ENCODE measurements around the gene HERC4.
A peak's percentile ranks its signal among the peaks of the same experiment; 100 is the strongest.

Gene HERC4

GRCh38 chr10:68074775-68075549 lies at the start of gene HERC4:
HERC4 (minus strand) TSS chr10:68075283; CDS start chr10:68073108, 2,175 bp downstream.
- Histone ChIP-seq H3K36me3 (ENCODE audit: insufficient read depth, low read length) (peaks cover 10% of the 10 kb centered on the region), H3K4me3 (ENCODE audit: low read length) (peak within 1 kb of the TSS; percentile 72), H3K9me3 (ENCODE audit: low read length) (no peaks in the 10 kb centered on the region), H3K4me1 (ENCODE audit: insufficient read depth, low read length) (peaks cover 28% of the 10 kb centered on the region), H2AFZ (ENCODE audit: low read depth, low read length) (peak within 1 kb of the TSS; percentile 86), H3K27me3 (ENCODE audit: insufficient read depth, low read length) (no peaks in the 10 kb centered on the region)

DNA sequence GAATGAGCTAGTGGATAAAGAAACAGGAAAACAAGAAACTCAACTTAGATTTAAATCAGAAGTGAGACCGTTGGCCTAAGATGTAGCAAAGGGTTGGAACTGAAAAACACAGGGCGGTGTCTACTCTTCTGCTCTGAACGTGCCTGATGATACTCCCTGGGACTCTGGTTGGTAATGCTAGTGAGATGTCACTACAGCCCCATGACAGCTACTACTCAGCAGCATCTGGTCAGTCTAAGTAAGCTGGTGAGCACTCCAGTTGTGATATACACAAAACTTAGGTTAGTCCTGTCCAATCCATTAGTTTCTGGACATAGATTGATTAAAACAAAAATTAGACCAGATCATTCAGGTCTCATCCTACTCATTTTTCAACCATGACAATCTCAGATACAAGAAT lies 49.6 kb upstream of the HERC4 start:
- H3K9me3 ChIP-seq (ENCODE audit: low read length) = no peaks in the 10 kb centered on the region
- no peaks in the 10 kb centered on the region for H3K36me3 ChIP-seq (ENCODE audit: insufficient read depth, low read length)
- H3K27me3 ChIP-seq (ENCODE audit: insufficient read depth, low read length) = no peaks in the 10 kb centered on the region
- H2AFZ ChIP-seq (ENCODE audit: low read depth, low read length) = no peak overlapping the region
- H3K4me1 ChIP-seq (ENCODE audit: insufficient read depth, low read length) = no peaks in the 10 kb centered on the region
- no peak overlapping the region for H3K4me3 ChIP-seq (ENCODE audit: low read length)

GRCh38 chr10:68121852-68122251 lies 46.8 kb upstream of the HERC4 start:
- Histone ChIP-seq H3K4me1 (ENCODE audit: insufficient read depth, low read length) (no peaks in the 10 kb centered on the region), H3K9me3 (ENCODE audit: low read length) (no peaks in the 10 kb centered on the region), H2AFZ (ENCODE audit: low read depth, low read length) (no peak overlapping the region), H3K36me3 (ENCODE audit: insufficient read depth, low read length) (no peaks in the 10 kb centered on the region), H3K4me3 (ENCODE audit: low read length) (no peak overlapping the region), H3K27me3 (ENCODE audit: insufficient read depth, low read length) (no peaks in the 10 kb centered on the region)

- Histone ChIP-seq H3K9me3 (ENCODE audit: low read length) (no peaks in the 10 kb centered on the region), H2AFZ (ENCODE audit: low read depth, low read length) (no peak overlapping the region), H3K27me3 (ENCODE audit: insufficient read depth, low read length) (no peaks in the 10 kb centered on the region), H3K36me3 (ENCODE audit: insufficient read depth, low read length) (no peaks in the 10 kb centered on the region), H3K4me1 (ENCODE audit: insufficient read depth, low read length) (no peaks in the 10 kb centered on the region), H3K4me3 (ENCODE audit: low read length) (no peak overlapping the region)
These were observed 46.1 kb upstream of the HERC4 start for GRCh38 chr10:68121020-68121743.

GRCh38 chr10:68118657-68119056 lies 43.6 kb upstream of the HERC4 start:
- Histone ChIP-seq H3K4me3 (ENCODE audit: low read length) (no peak overlapping the region), H3K4me1 (ENCODE audit: insufficient read depth, low read length) (no peaks in the 10 kb centered on the region), H2AFZ (ENCODE audit: low read depth, low read length) (no peak overlapping the region), H3K36me3 (ENCODE audit: insufficient read depth, low read length) (no peaks in the 10 kb centered on the region), H3K27me3 (ENCODE audit: insufficient read depth, low read length) (no peaks in the 10 kb centered on the region), H3K9me3 (ENCODE audit: low read length) (no peaks in the 10 kb centered on the region)

GRCh38 chr10:68112837-68113236 lies 37.8 kb upstream of the HERC4 start:
- Histone ChIP-seq H3K36me3 (ENCODE audit: insufficient read depth, low read length) (no peaks in the 10 kb centered on the region), H3K4me3 (ENCODE audit: low read length) (no peak overlapping the region), H2AFZ (ENCODE audit: low read depth, low read length) (no peak overlapping the region), H3K4me1 (ENCODE audit: insufficient read depth, low read length) (no peaks in the 10 kb centered on the region), H3K9me3 (ENCODE audit: low read length) (no peaks in the 10 kb centered on the region), H3K27me3 (ENCODE audit: insufficient read depth, low read length) (no peaks in the 10 kb centered on the region)

DNA sequence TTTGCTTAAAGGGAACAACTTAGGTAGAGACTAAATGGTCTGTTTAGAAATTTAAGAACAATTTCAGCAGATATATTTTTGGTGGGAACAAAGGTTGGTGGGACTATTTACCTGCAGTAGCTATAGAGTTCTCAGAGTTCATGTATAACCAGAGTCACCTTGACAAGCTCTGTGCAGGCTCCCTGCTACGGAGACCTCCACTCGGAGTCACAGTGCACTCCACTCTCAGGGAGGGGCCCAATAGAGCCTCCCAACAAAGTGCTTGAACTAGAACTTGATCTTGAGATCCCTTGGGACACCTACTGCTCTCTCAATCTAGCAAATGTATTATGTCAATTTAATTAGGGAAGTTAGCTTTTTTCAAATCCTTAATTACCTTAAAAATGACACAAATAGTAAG lies 36.5 kb upstream of the HERC4 start:
- no peak overlapping the region for H2AFZ ChIP-seq (ENCODE audit: low read depth, low read length)
- no peaks in the 10 kb centered on the region for H3K36me3 ChIP-seq (ENCODE audit: insufficient read depth, low read length)
- no peaks in the 10 kb centered on the region for H3K4me1 ChIP-seq (ENCODE audit: insufficient read depth, low read length)
- no peaks in the 10 kb centered on the region for H3K9me3 ChIP-seq (ENCODE audit: low read length)
- no peaks in the 10 kb centered on the region for H3K27me3 ChIP-seq (ENCODE audit: insufficient read depth, low read length)
- H3K4me3 ChIP-seq (ENCODE audit: low read length) = no peak overlapping the region

GRCh38 chr10:68110027-68110426 lies 34.9 kb upstream of the HERC4 start:
- Histone ChIP-seq H3K27me3 (ENCODE audit: insufficient read depth, low read length) (no peaks in the 10 kb centered on the region), H3K4me1 (ENCODE audit: insufficient read depth, low read length) (no peaks in the 10 kb centered on the region), H3K36me3 (ENCODE audit: insufficient read depth, low read length) (no peaks in the 10 kb centered on the region), H3K4me3 (ENCODE audit: low read length) (no peak overlapping the region), H3K9me3 (ENCODE audit: low read length) (no peaks in the 10 kb centered on the region), H2AFZ (ENCODE audit: low read depth, low read length) (no peak overlapping the region)

- Histone ChIP-seq H3K4me3 (ENCODE audit: low read length) (no peak within 1 kb of the TSS), H2AFZ (ENCODE audit: low read depth, low read length) (no peak within 1 kb of the TSS), H3K9me3 (ENCODE audit: low read length) (no peaks in the 10 kb centered on the region), H3K27me3 (ENCODE audit: insufficient read depth, low read length) (no peaks in the 10 kb centered on the region), H3K4me1 (ENCODE audit: insufficient read depth, low read length) (no peaks in the 10 kb centered on the region), H3K36me3 (ENCODE audit: insufficient read depth, low read length) (no peaks in the 10 kb centered on the region)
These were observed 34.2 kb upstream of the HERC4 start, which contains the start of gene MYPN for GRCh38 chr10:68109331-68109730. MYPN (plus strand) TSS chr10:68109488; CDS start chr10:68121439, 11,951 bp downstream.

GRCh38 chr10:68108653-68109052 lies 33.6 kb upstream of the HERC4 start:
- H3K9me3 ChIP-seq (ENCODE audit: low read length) = no peaks in the 10 kb centered on the region
- H3K27me3 ChIP-seq (ENCODE audit: insufficient read depth, low read length) = no peaks in the 10 kb centered on the region
- no peak overlapping the region for H2AFZ ChIP-seq (ENCODE audit: low read depth, low read length)
- no peak overlapping the region for H3K4me3 ChIP-seq (ENCODE audit: low read length)
- H3K36me3 ChIP-seq (ENCODE audit: insufficient read depth, low read length) = no peaks in the 10 kb centered on the region
- H3K4me1 ChIP-seq (ENCODE audit: insufficient read depth, low read length) = no peaks in the 10 kb centered on the region

GRCh38 chr10:68108051-68108450 lies 33.0 kb upstream of the HERC4 start:
- H3K27me3 ChIP-seq (ENCODE audit: insufficient read depth, low read length) = no peaks in the 10 kb centered on the region
- no peaks in the 10 kb centered on the region for H3K4me1 ChIP-seq (ENCODE audit: insufficient read depth, low read length)
- no peaks in the 10 kb centered on the region for H3K9me3 ChIP-seq (ENCODE audit: low read length)
- H3K4me3 ChIP-seq (ENCODE audit: low read length) = no peak overlapping the region
- H3K36me3 ChIP-seq (ENCODE audit: insufficient read depth, low read length) = no peaks in the 10 kb centered on the region
- H2AFZ ChIP-seq (ENCODE audit: low read depth, low read length) = no peak overlapping the region

GRCh38 chr10:68107651-68108050 lies 32.6 kb upstream of the HERC4 start:
- no peak overlapping the region for H2AFZ ChIP-seq (ENCODE audit: low read depth, low read length)
- no peaks in the 10 kb centered on the region for H3K36me3 ChIP-seq (ENCODE audit: insufficient read depth, low read length)
- H3K27me3 ChIP-seq (ENCODE audit: insufficient read depth, low read length) = no peaks in the 10 kb centered on the region
- H3K9me3 ChIP-seq (ENCODE audit: low read length) = no peaks in the 10 kb centered on the region
- H3K4me1 ChIP-seq (ENCODE audit: insufficient read depth, low read length) = no peaks in the 10 kb centered on the region
- no peak overlapping the region for H3K4me3 ChIP-seq (ENCODE audit: low read length)

DNA sequence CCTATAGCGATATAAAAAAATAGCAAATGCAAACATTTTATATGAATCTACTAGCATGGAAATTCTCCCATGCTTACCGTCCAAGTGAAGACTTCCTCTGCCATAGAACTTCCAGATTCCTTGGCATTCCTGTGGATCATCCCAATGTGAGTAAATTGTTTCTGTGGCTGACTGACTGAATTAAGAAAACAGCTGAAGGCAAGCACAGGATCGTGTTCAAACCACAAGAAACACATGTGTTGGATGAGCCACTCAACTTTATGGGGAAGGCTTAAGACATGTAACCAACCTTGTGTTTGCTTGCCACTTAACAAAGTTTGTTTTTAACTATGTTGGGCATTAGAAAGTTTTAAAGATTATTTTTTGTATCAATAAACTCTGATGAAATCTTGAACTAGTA lies 31.6 kb upstream of the HERC4 start:
- H3K4me1 ChIP-seq (ENCODE audit: insufficient read depth, low read length) = no peaks in the 10 kb centered on the region
- H2AFZ ChIP-seq (ENCODE audit: low read depth, low read length) = no peak overlapping the region
- no peak overlapping the region for H3K4me3 ChIP-seq (ENCODE audit: low read length)
- H3K27me3 ChIP-seq (ENCODE audit: insufficient read depth, low read length) = no peaks in the 10 kb centered on the region
- H3K9me3 ChIP-seq (ENCODE audit: low read length) = no peaks in the 10 kb centered on the region
- H3K36me3 ChIP-seq (ENCODE audit: insufficient read depth, low read length) = no peaks in the 10 kb centered on the region

Data from neuron (in vitro differentiated cells).